ENCODE measurements around the gene TYRO3. TPM values are rescaled to one million over a fixed set of nuclear protein-coding genes. Genes with fewer than 3 reads are reported as not detected.
A peak's percentile ranks its signal among the peaks of the same experiment; 100 is the strongest.

The TYRO3 gene
- total RNA-seq = 1 to 10 TPM; 4.1 to 8.5 TPM

GRCh38 chr15:41558400-41559238 is at the start of gene TYRO3:
Gene TYRO3, plus strand, starts transcription at chr15:41559212. Its CDS starts 46 bp downstream, at chr15:41559258.
- DNase-seq (ENCODE audit: low spot score) = no peak
- Histone ChIP-seq H3K27ac (peak within 1 kb of the TSS; percentile 17 to 61), H3K4me1 (peaks cover 0 to 38% of the 10 kb centered on the region in 2 donors)

GRCh38 chr15:41510728-41511127 is 48.3 kb upstream of the TYRO3 start:
- no peak for DNase-seq (ENCODE audit: low spot score)
- H3K27me3 ChIP-seq = peaks cover 16 to 21% of the 10 kb centered on the region in 2 donors
- H3K36me3 ChIP-seq = no peaks in the 10 kb centered on the region
- TF ChIP-seq CTCF (IDR thresholded peaks at IDR 0.05) = no peak
- peaks cover 0 to 29% of the 10 kb centered on the region in 2 donors for H3K4me1 ChIP-seq
- H3K9me3 ChIP-seq = no peaks in the 10 kb centered on the region
- no peak overlapping the region for H3K4me3 ChIP-seq
- H3K27ac ChIP-seq = no peak overlapping the region

More at GRCh38 chr15:41558400-41559238, at the start of gene TYRO3:
- Histone ChIP-seq H3K9me3 (no peaks in the 10 kb centered on the region), H3K36me3 (no peaks in the 10 kb centered on the region), H3K4me3 (peak within 1 kb of the TSS; percentile 55 to 71), H3K27me3 (no peaks in the 10 kb centered on the region)
- no peak for TF ChIP-seq CTCF (IDR thresholded peaks at IDR 0.05)

GRCh38 chr15:41511331-41511898 is 47.6 kb upstream of the TYRO3 start:
- no peak for TF ChIP-seq CTCF (IDR thresholded peaks at IDR 0.05)
- Histone ChIP-seq H3K9me3 (no peaks in the 10 kb centered on the region), H3K4me1 (peaks cover 0 to 29% of the 10 kb centered on the region in 2 donors), H3K36me3 (no peaks in the 10 kb centered on the region), H3K4me3 (peak overlapping the region in 1 of 2 donors; percentile 49), H3K27me3 (peaks cover 16 to 21% of the 10 kb centered on the region in 2 donors), H3K27ac (no peak overlapping the region)
- DNase-seq (ENCODE audit: low spot score) = no peak

- Histone ChIP-seq H3K27ac (no peak overlapping the region), H3K4me1 (peaks cover 0 to 29% of the 10 kb centered on the region in 2 donors), H3K36me3 (no peaks in the 10 kb centered on the region), H3K27me3 (peaks cover 16 to 21% of the 10 kb centered on the region in 2 donors), H3K9me3 (no peaks in the 10 kb centered on the region), H3K4me3 (peak overlapping the region in 1 of 2 donors; percentile 49)
- no peak for TF ChIP-seq CTCF (IDR thresholded peaks at IDR 0.05)
- DNase-seq (ENCODE audit: low spot score) = no peak
Measured at GRCh38 chr15:41511899-41512369, 47.1 kb upstream of the TYRO3 start.

GRCh38 chr15:41512512-41512939 is 46.5 kb upstream of the TYRO3 start:
- Histone ChIP-seq H3K4me1 (peaks cover 0 to 29% of the 10 kb centered on the region in 2 donors), H3K9me3 (no peaks in the 10 kb centered on the region), H3K27ac (no peak overlapping the region), H3K27me3 (peaks cover 16 to 21% of the 10 kb centered on the region in 2 donors), H3K4me3 (peak overlapping the region; percentile 24 to 49), H3K36me3 (no peaks in the 10 kb centered on the region)
- no peak for DNase-seq (ENCODE audit: low spot score)
- TF ChIP-seq CTCF (IDR thresholded peaks at IDR 0.05) = no peak
